ENCODE data around the gene TTC28.

Gene TTC28

GRCh38 chr22:27941143-27941542, 738.5 kb downstream of the TTC28 start:
- in situ Hi-C loops (cut with MboI; ENCODE audit: low sequenced_read_pairs, unreplicated experiment): no loop called here
- no peak for TF ChIP-seq CTCF (IDR thresholded peaks at IDR 0.05; ENCODE audit: borderline replicate concordance, control extremely low read depth, extremely low read depth, insufficient read depth, missing control alignments)
- DNase-seq (ENCODE audit: low spot score): no peak

GRCh38 chr22:27937453-27937852, 742.2 kb downstream of the TTC28 start:
- no peak for TF ChIP-seq CTCF (IDR thresholded peaks at IDR 0.05; ENCODE audit: borderline replicate concordance, control extremely low read depth, extremely low read depth, insufficient read depth, missing control alignments)
- in situ Hi-C loops (cut with MboI; ENCODE audit: low sequenced_read_pairs, unreplicated experiment): no loop called here
- no peak for DNase-seq (ENCODE audit: low spot score)

GRCh38 chr22:27935897-27936296, 743.7 kb downstream of the TTC28 start:
- no peak for TF ChIP-seq CTCF (IDR thresholded peaks at IDR 0.05; ENCODE audit: borderline replicate concordance, control extremely low read depth, extremely low read depth, insufficient read depth, missing control alignments)
- no peak for DNase-seq (ENCODE audit: low spot score)
- in situ Hi-C loops (cut with MboI; ENCODE audit: low sequenced_read_pairs, unreplicated experiment): no loop called here

GRCh38 chr22:27934069-27934468, 745.6 kb downstream of the TTC28 start:
- in situ Hi-C loops (cut with MboI; ENCODE audit: low sequenced_read_pairs, unreplicated experiment): no loop called here
- DNase-seq (ENCODE audit: low spot score): no peak
- TF ChIP-seq CTCF (IDR thresholded peaks at IDR 0.05; ENCODE audit: borderline replicate concordance, control extremely low read depth, extremely low read depth, insufficient read depth, missing control alignments): no peak

GRCh38 chr22:27933186-27933983, 746.3 kb downstream of the TTC28 start:
- no peak for DNase-seq (ENCODE audit: low spot score)
- TF ChIP-seq CTCF (IDR thresholded peaks at IDR 0.05; ENCODE audit: borderline replicate concordance, control extremely low read depth, extremely low read depth, insufficient read depth, missing control alignments): no peak
- in situ Hi-C loops (cut with MboI; ENCODE audit: low sequenced_read_pairs, unreplicated experiment): no loop called here

GRCh38 chr22:27930331-27931060, 749.1 kb downstream of the TTC28 start:
- in situ Hi-C loops (cut with MboI; ENCODE audit: low sequenced_read_pairs, unreplicated experiment): no loop called here
- TF ChIP-seq CTCF (IDR thresholded peaks at IDR 0.05; ENCODE audit: borderline replicate concordance, control extremely low read depth, extremely low read depth, insufficient read depth, missing control alignments): no peak
- no peak for DNase-seq (ENCODE audit: low spot score)
